ENCODE measurements around the gene NRTN. TPM values are rescaled to one million over a fixed set of nuclear protein-coding genes. Genes with fewer than 3 reads are reported as not detected.
A peak's percentile ranks its signal among the peaks of the same experiment; 100 is the strongest.

NRTN gene
- polyA plus RNA-seq, 3 donors: not detected

DNA sequence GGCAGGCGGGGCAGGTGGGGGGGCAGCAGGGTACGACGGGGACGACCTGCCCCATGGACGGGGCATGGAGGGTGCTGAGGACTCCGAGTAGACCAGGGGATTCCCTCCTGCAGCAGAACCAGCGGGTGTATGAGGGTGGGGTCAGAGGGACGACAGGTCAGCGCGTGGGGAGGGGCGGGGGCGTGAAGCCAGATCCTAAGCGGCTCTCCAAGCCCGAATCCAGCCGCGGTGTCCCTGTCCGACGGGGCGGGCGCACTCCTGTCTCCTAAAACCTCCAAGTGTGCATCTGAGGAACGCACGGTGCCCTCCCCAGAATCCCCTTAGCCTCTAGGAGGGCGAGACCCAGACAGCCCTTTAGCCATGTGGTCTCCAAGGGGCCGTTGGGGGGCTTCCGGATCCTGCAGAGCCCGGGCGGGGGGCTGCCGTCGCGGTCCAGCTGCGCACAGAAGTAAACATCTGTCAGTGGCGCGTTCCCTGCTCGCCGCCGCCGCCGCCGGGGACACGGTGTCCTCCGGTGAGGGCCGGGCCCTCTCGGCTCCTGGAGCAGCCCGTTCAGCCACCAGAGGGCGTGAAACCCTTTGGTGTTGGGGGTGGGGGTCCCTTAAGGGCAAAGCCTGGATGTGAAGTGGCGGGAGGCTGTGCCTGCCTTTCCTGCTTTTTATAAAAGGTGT lies 730 bp downstream of the NRTN start:
- Histone ChIP-seq H3K27me3 (ENCODE audit: control insufficient read depth in 2 of 2, insufficient read depth in 2 of 2, low read length in 2 of 2) (peaks cover 10 to 50% of the 10 kb centered on the region in 2 donors), H3K4me2 (replicated peaks; ENCODE audit: extremely low read depth, low read length, poor library complexity, severe bottlenecking) (no peak overlapping the region), H3K36me3 (replicated peaks in 1 of 2; ENCODE audit: control insufficient read depth in 1 of 2, insufficient read depth in 2 of 2, low read length in 2 of 2) (no peaks in the 10 kb centered on the region), H2AFZ (ENCODE audit: insufficient read depth, low read depth, low read length, poor library complexity, severe bottlenecking) (no peak overlapping the region), H3K9me3 (replicated peaks in 1 of 2; ENCODE audit: control insufficient read depth in 1 of 2, insufficient read depth in 1 of 2, low read length in 2 of 2) (peaks cover 10 to 17% of the 10 kb centered on the region in 2 donors), H3K4me1 (ENCODE audit: control insufficient read depth in 1 of 2, insufficient read depth in 2 of 2, low read length in 2 of 2) (peaks cover 15 to 16% of the 10 kb centered on the region in 2 donors), H3K79me2 (ENCODE audit: insufficient read depth, low read length) (no peaks in the 10 kb centered on the region), H3K27ac (ENCODE audit: low read depth in 1 of 2, low read length in 2 of 2) (no peak overlapping the region), H3K9ac (ENCODE audit: insufficient read depth, low read length, poor library complexity, severe bottlenecking) (no peak overlapping the region), H4K20me1 (ENCODE audit: insufficient read depth, low read length) (no peaks in the 10 kb centered on the region), H3K4me3 (replicated peaks in 1 of 3; ENCODE audit: low read depth in 2 of 3, low read length in 3 of 3) (no peak overlapping the region)
- H3K36me3 Mint-ChIP-seq: peaks cover 0 to 6% of the 10 kb centered on the region in 2 donors
- H3K27me3 Mint-ChIP-seq (ENCODE audit: low read depth in 3 of 3): peaks cover 54 to 69% (median 66%) of the 10 kb centered on the region in 3 donors
- peak in 1 of 3 donors; percentile 17 for DNase-seq
- H3K4me1 Mint-ChIP-seq: peaks cover 23% of the 10 kb centered on the region
- TF ChIP-seq, protein P1, sequence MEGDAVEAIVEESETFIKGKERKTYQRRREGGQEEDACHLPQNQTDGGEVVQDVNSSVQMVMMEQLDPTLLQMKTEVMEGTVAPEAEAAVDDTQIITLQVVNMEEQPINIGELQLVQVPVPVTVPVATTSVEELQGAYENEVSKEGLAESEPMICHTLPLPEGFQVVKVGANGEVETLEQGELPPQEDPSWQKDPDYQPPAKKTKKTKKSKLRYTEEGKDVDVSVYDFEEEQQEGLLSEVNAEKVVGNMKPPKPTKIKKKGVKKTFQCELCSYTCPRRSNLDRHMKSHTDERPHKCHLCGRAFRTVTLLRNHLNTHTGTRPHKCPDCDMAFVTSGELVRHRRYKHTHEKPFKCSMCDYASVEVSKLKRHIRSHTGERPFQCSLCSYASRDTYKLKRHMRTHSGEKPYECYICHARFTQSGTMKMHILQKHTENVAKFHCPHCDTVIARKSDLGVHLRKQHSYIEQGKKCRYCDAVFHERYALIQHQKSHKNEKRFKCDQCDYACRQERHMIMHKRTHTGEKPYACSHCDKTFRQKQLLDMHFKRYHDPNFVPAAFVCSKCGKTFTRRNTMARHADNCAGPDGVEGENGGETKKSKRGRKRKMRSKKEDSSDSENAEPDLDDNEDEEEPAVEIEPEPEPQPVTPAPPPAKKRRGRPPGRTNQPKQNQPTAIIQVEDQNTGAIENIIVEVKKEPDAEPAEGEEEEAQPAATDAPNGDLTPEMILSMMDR (IDR thresholded peaks at IDR 0.05): peak; percentile 34
- WGBS (ENCODE audit: insufficient coverage): 3% methylated on average over 40 of the region's 46 CpGs
- peaks cover 0 to 22% (median 13%) of the 10 kb centered on the region in 7 donors for H3K9me3 Mint-ChIP-seq
- H3K4me3 Mint-ChIP-seq: peak overlapping the region; percentile 9 to 68
- no peak overlapping the region for H3K27ac Mint-ChIP-seq
- intact Hi-C loops (cut with micrococcal nuclease): loop anchor here in 1 of 2 donors (5.0 to 10.0 kb wide), 2 partner anchors 87 to 219 kb away; no protein-coding TSS in a partner anchor

DNA sequence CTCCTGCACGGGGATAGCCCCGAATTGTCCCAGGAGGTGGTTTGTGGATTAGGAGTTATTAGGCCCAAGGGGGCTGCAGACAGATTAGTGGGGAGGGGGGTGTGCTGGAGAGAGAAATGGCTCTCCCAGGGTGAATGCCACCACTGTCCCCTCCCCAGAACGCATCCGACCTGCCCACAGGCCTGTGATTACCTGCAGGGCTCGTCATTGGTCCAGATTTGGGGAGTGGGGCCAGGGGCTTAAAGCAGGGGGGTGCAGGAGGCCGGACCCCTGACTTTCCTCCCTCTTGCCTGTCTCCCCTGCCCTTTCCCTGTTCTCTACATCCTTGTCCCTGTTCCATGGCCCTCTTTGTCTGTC lies 1.2 kb downstream of the NRTN start:
- peaks cover 10 to 50% of the 10 kb centered on the region in 2 donors for H3K27me3 ChIP-seq (ENCODE audit: control insufficient read depth in 2 of 2, insufficient read depth in 2 of 2, low read length in 2 of 2)
- intact Hi-C loops (cut with micrococcal nuclease): loop anchor here in 1 of 2 donors (5.0 to 10.0 kb wide), 2 partner anchors 86 to 219 kb away; no protein-coding TSS in a partner anchor

More for the DNA sequence above, 1.2 kb downstream of the NRTN start:
- Mint-ChIP-seq H3K36me3 (peaks cover 0 to 6% of the 10 kb centered on the region in 2 donors), H3K9me3 (peaks cover 0 to 22% (median 13%) of the 10 kb centered on the region in 7 donors), H3K27me3 (ENCODE audit: low read depth in 3 of 3) (peaks cover 50 to 64% (median 61%) of the 10 kb centered on the region in 3 donors), H3K4me3 (peak overlapping the region in 1 of 2 donors; percentile 21), H3K27ac (no peak overlapping the region), H3K4me1 (peaks cover 23% of the 10 kb centered on the region)
- Histone ChIP-seq H4K20me1 (ENCODE audit: insufficient read depth, low read length) (no peaks in the 10 kb centered on the region), H3K4me3 (replicated peaks in 1 of 3; ENCODE audit: low read depth in 2 of 3, low read length in 3 of 3) (no peak overlapping the region), H3K79me2 (ENCODE audit: insufficient read depth, low read length) (no peaks in the 10 kb centered on the region), H2AFZ (ENCODE audit: insufficient read depth, low read depth, low read length, poor library complexity, severe bottlenecking) (no peak overlapping the region), H3K4me2 (replicated peaks; ENCODE audit: extremely low read depth, low read length, poor library complexity, severe bottlenecking) (no peak overlapping the region), H3K9ac (ENCODE audit: insufficient read depth, low read length, poor library complexity, severe bottlenecking) (no peak overlapping the region), H3K36me3 (replicated peaks in 1 of 2; ENCODE audit: control insufficient read depth in 1 of 2, insufficient read depth in 2 of 2, low read length in 2 of 2) (no peaks in the 10 kb centered on the region), H3K4me1 (ENCODE audit: control insufficient read depth in 1 of 2, insufficient read depth in 2 of 2, low read length in 2 of 2) (peaks cover 15 to 16% of the 10 kb centered on the region in 2 donors), H3K9me3 (replicated peaks in 1 of 2; ENCODE audit: control insufficient read depth in 1 of 2, insufficient read depth in 1 of 2, low read length in 2 of 2) (peaks cover 10 to 17% of the 10 kb centered on the region in 2 donors), H3K27ac (ENCODE audit: low read depth in 1 of 2, low read length in 2 of 2) (no peak overlapping the region)
- no peak for DNase-seq
- WGBS (ENCODE audit: insufficient coverage): 20% methylated on average over 2 of the region's 6 CpGs
- TF ChIP-seq, protein P1 (IDR thresholded peaks at IDR 0.05): peak; percentile 13
